ENCODE results near the gene LAMB1.
"Not testable (repeated sequence)": the region's sequence is repeated elsewhere in the genome, so short reads cannot be mapped to it uniquely, and the experiment has no call there.

LAMB1 gene

DNA sequence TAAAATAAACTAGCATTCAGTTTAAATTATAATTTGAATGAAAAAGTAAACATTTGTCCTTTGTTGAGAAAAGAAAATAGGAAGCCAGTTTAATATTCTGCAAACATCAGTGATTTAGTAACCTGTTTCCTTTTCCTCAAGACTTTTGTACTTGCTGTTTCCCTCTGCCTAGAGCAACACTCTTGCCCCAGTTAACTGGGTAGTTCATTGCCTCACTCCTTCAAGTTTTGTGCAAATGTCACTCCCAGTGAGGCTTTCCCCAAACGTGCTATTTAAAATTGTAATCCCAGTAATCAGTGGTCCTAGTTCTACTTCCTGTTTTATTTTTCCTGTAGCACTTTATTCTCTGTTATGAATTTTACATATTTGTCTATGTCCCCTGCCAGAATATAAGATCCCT lies 88.1 kb downstream of the LAMB1 start:
- no peak for DNase-seq

DNA sequence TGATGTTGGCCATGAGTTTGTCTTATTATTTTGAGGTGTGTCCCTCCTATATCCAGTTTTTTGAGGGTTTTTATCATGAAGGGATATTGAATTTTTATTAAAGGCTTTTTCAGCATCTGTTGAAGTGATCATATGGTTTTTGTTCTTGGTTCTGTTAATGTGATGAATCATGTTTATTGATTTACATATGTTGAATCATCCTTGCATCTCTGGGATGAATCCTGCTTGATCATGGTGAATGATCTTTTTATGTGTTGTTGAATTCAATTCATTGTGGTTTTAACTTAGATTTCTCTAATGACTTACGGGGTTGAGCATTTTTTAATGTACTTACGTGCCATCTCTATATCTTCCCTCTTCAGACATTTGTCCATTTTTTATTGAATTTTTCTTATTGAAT lies 89.1 kb downstream of the LAMB1 start:
- no peak for DNase-seq

- DNase-seq, result no peak
Observed at GRCh38 chr7:107911981-107912380, 91.0 kb downstream of the LAMB1 start.

DNA sequence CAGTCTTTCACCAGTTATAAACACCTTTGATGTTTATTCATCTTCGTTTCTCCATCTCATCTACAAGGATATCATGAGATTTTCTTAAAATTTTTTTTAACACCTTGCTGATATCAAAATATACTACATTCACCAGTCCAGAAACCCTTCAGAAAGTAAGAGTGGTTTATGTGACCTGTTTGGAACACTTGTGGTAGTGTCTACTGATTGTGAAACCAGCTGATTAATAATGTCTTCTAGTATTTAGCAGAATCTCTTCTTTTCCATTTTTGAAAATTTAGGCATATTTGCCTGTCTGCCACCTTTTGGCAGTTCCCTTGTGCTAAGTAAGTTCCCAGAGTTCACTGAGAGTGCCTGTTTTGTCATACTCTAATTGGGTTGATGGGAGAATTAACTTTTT lies 93.5 kb downstream of the LAMB1 start:
- DNase-seq, result peak; percentile 21

GRCh38 chr7:107907790-107908189 lies 95.2 kb downstream of the LAMB1 start:
- DNase-seq, result no peak

- no peak for DNase-seq
Observed at GRCh38 chr7:107902381-107902780, 100.6 kb downstream of the LAMB1 start.

DNA sequence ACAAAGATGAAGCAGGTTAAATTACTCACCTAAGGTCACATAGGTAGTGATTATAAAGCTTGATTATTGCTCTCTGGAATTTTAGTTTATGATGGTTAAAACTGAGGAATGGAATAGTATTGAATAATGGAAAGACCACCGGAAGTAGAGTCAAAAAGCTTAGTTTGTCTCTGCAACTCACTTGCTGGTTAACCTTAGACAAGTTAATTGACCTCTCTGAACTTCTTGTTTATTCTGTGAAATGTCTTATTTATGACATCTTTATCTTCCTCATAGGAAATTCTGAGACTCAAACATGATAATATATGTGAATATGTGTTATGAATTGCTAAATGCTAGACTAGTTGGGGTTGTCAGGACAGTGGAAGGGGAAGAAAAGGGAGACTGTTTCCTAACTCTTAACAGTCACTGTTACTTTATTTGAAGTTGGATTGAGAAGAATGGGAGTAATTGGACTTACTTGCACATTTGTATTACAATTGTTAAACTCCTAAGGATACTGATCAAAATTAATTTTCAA lies 102.4 kb downstream of the LAMB1 start:
- DNase-seq, result no peak

GRCh38 chr7:107898997-107899594 lies 103.9 kb downstream of the LAMB1 start:
- DNase-seq, result no peak

DNA sequence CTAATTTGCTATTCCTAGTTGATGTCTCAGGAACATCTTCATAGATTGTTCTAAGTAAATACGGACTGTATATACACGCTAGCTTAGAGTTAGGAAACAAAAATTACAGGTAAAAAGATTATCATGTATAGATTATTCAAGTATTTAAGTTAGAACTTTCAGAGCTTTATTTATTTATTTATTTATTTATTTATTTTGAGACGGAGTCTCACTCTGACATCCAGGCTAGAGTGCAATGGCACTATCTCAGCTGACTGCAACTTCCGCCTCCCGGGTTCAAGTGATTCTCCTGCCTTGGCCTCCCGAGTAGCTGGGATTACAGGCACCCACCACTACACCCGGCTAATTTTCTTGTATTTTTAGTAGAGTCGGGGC lies 110.6 kb downstream of the LAMB1 start:
- not testable (repeated sequence) for DNase-seq

DNA sequence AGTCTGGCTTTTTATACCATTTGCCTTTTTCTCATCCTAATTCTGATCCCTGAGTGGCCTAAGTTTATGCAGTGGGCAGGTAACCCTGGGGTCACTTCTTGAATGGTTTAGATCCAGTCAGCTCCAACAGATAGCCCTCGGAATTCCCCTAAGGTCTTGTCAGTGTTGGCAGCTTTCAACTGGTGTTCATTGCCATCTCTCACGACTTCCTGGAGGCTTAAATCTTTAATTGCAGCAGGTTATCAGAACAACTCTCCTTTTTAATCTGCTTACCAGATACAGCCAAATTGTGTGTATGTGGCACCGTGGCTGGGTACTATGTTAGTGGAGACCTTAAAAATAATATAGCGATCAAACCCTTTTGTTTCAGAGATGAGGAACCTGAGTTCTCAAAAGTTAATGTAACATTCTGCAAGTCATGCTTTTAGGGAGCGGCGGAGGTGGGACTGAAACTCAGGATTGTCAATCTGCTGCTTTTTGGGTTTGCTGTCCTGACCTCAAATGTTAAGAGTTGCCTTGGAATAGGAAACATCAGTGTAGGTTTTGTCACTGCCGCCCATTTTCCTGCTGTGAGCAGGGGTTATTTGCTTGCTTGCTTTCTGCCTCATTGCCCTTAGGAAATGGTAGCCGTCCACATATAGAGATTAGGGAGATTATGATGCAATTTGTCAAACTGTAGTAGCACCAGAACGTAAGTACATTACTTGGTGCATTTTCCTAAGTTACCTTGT lies 111.2 kb downstream of the LAMB1 start:
- DNase-seq, result peak; percentile 28

- peak; percentile 95 for DNase-seq
Observed at GRCh38 chr7:107890962-107891635, 111.9 kb downstream of the LAMB1 start, which contains the start of gene DLD. Gene DLD, plus strand, starts transcription at chr7:107891183. Its CDS starts 68 bp downstream, at chr7:107891251.

DNA sequence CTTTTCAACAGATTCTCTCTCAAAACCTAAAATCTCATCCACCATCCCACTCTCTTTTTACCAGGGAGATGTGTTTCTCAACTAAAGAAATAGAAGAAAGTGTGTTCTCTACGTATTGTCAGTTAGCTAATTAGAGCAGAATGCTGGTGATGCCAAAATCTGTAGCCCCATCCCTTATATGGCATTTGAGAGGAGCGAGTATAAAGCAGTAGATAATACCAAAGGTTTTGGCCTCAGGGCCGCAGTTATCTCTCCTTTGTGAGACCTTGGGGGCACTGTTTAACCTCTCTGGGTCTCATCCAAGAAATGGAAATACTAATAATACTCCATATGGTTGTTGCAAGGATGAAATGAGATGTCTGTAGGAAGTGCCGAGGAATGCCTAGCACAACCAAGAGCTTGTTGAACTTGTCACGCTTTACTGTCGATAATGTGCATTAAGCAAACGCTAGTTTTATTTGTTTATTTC lies 112.4 kb downstream of the LAMB1 start:
- no peak for DNase-seq

- DNase-seq, result no peak
Observed at GRCh38 chr7:107889992-107890391, 113.0 kb downstream of the LAMB1 start.

DNA sequence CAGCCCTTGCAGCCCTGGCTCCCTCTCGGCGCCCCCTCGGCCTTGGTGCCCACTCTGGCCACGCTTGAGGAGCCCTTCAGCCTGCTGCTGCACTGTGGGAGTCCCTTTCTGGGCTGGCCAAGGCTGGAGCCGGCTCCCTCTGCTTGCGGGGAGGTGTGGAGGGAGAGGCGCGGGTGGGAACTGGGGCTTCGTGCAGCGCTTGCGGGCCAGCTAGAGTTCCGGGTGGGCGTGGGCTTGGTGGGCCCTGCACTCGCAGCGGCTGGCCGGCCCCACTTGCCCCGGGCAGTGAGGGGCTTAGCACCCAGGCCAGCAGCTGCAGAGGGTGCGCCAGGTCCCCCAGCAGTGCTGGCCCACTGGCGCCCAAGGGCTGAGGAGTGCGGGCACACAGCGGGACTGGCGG lies 115.1 kb downstream of the LAMB1 start:
- not testable (repeated sequence) for DNase-seq

GRCh38 chr7:107884066-107884818 lies 118.7 kb downstream of the LAMB1 start:
- DNase-seq, result no peak

GRCh38 chr7:107882766-107883165 lies 120.2 kb downstream of the LAMB1 start:
- DNase-seq, result no peak

DNA sequence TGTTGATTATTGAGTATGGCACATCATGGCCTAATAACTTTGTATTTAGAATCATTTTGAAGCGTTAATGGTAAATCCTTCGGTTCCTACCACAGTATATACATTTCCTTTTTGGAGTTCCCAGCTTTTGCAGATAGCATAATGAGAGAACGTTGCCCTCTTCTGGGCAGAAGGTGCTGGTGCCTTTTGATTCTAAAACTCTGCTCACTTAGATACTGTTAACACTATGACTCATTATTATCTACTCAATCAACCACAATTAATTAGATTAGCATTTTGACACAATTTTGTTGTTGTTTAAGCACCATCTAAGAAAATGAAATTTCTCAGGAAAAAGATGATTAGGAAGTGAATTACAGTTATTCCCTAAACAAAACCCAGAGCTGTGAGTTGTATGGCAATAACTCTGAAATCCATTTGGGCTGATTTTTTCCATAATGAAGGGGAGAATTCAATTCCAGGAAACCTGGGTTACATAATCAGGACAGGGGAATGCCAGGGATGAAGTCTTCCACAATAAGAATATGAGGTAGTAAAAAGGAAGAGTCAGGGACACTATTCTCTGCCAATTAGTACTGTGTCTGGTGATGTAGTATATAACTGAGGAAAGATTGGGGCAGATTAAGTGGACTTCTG lies 123.4 kb downstream of the LAMB1 start:
- DNase-seq, result peak; percentile 60

GRCh38 chr7:107878636-107879035 lies 124.3 kb downstream of the LAMB1 start:
- DNase-seq, result peak; percentile 31

- no peak for DNase-seq
Observed at GRCh38 chr7:107877731-107878382, 125.1 kb downstream of the LAMB1 start.

GRCh38 chr7:107876916-107877315 lies 126.0 kb downstream of the LAMB1 start:
- no peak for DNase-seq

DNA sequence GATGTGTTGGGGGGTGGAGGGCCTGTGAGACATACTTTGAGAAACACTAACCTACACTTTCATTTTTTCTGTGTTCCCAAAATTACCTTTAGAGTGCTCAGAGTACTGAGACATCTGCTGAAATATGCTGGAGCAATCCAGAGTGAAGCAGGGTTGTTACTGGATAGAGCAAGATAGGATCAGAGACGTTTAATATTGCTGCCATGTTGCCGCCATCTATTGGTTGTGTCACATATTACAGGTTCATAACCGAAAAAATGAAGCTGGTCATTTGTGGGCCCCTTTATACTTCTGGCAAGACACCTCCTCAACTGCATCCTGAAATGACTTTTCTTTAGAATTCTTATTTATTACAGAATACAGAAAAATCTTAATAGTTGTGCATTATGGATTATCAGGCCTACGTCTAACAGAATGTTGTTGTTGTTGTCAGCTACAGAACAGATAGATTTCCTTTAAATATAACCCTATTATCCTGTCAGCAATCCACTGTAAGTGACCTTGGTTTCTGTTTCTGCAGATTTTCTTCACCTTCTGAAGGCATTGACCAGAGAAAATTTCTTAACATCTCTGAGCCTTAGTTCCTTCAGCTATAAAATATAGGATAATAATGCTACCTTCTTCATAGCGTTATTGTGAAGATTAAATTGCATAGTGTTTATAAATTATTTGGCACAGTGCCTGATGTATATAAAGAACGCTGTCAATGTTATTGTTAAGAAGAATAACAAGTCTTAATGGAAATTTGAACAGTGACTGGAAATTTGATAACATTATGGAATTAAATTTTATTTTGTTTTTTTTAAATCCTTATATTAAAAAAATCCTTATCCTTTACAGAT lies 128.1 kb downstream of the LAMB1 start:
- DNase-seq, result peak; percentile 68
